GM03348 (cell line): ENCODE results near the gene IL4I1.
A peak's percentile ranks its signal among the peaks of the same experiment; 100 is the strongest.

Source experiments
- DNase-seq: peaks from one replicate; pipeline ENCODE4 v3.0.0; 2012; ENCODE audit warnings: low spot score

The IL4I1 gene

DNA sequence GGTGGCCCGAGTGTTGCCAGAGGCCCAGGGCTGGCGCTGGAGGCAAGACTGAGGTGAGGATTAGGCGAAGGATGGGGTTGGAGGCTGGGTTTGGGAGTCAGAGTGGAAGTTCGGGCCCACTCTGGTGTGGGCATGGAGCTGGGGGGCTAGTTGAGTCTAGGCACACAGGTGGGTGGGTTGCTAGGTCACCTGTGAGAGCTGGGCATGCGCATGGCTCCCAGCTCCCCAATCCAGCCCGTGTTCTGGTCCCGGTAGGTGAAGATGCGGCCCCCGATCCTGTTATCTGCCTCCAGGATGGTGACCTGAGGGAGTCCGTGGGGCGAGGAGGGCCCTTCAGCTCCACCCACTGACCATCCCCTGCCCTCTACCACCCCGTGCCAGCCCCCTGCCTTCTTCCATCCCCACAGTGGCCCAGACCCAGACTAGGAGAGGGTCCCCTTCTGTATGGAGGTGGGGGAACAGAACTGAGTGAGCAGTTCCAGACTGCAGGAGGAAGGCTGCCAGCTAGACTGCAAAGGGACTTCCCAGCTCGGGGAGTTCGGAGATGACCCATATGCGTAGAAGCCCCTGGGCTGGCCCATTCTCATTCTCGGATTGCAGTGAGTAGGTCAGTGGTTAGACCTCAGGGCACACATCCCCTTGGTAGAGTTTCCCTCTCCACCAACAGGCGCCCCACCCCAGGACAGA, 1.7 kb downstream of the IL4I1 start:
- no peak for DNase-seq

DNA sequence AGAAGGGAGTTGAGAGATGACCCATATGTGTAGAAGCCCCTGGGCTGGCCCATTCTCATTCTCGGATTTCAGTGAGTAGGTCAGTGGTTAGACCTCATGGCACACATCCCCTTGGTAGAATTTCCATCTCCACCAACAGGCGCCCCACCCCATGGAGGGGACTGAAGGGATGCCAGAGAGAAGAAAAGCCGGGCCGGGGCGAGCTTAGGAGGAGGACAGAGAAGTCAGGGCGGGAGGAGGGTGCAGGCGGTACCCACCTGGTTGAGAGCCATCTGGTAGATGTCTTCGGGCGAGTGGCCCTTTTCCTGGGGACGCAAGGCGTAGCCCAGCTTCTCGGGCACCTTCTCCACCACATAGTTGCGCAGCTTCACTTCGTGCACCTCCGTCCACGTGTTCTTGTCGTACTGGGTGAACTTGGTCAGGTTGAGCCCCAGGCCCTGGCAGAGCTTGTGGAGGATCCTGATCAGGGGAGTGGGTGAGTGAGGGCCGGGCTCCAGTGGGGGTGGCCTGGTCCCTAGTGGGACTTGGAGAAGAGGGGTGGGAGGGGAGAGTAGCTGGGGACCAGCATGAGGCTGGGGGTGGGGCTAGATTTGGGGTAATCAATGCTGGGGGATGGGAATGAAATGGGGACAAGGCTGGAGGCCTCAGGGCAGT, 2.5 kb downstream of the IL4I1 start:
- DNase-seq = no peak

- DNase-seq = no peak
Measured at GRCh38 chr19:49892716-49893115, 4.0 kb downstream of the IL4I1 start.

DNA sequence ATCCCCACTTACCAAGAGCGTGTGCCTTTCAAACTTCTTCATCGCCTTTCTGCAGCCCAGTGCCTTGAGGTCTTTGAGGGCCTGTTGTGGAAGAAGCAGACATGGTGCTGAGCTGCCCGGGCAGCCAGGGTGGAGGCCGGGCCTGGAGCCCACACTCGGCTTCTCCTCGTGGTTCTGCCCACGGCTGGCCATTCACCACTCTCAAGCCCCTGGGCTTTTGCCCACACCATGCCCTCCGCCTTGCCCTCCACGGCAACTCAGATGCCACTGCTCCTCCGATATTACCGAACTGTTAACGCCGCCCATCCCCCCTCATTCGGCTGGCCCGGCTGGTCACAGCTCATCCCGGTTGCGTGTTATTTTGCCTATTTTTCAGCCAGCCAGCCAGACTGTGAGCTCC, 5.3 kb downstream of the IL4I1 start:
- DNase-seq = no peak

DNA sequence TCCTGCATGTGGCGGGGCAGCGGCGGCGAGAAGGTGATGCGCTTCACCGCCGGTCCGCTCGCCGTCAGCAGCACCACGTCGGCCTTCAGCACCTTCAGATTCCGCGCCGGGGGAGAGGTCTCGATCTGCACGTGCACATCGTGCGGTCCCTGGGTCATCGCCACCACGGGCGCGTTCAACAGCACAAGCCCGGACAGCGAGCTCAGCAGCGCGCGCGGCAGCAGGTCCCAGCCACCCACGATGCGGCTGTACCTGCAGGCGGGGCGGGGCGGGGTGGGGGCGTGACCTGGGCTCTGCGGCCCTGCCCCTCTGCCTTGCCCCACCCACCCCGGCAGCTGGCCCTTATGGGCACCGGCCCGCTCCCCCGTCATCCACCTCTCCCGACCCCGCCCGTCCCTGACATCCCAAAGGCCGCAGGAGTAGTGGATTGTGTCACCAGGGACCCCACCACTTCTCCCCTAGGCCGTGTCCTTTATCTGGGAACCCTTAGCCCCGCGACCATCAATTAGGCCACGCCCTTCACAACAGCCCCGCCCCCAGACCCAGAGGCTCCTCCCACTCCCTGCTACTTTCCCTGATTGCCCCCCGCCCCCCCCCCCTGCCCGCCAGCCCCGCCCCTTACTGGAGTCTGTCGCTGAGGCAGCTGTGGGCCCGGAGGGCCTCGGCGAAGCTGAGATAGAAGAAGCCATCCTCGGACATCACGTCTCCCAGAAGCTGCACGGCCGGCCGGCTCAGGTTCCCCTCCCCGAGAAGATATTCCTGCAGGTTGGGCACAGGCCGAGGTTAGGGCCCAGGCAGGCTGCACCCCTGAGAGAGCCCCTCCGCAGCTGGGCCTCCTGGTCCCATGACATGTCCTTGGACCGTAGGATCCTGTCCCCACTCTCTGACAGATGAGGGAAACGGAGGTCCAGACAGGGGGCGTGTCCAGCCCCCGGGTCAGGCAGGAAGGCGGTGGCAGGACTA, 6.1 kb downstream of the IL4I1 start:
- DNase-seq = no peak

- peak; percentile 75 for DNase-seq
Measured at GRCh38 chr19:49889687-49890348, 6.9 kb downstream of the IL4I1 start.

DNA sequence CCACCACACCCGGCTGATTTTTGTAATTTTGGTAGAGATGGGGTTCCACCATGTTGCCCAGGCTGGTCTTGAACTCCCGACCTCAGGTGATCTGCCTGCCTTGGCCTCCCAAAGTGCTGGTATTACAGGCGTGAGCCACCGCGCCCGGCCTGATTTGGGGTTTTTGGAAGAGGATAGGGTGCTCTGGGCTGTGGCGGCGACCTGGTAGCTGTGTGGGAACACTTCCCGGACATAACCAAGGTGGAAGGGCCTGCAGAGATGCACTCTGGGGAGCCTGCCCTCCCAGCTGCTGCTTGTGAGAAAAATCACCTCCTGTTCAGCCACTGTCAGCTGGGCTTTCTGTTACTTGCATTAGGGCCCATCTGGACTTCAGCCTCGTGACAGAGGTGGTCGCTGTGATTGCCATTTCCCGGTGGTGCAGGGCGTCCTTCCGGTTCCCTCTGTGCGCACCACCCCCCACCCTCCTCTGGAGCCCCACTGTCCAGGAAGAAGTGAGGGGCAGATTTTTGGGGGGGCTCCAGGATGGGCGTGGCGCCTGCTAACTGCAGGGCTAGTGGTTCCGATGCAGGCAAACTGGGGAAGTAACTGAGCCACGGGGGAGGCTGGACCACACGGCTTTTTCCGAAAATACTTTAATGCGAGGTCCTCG, 7.5 kb downstream of the IL4I1 start:
- DNase-seq = no peak

- no peak for DNase-seq
Measured at GRCh38 chr19:49888510-49888824, 8.2 kb downstream of the IL4I1 start.

DNA sequence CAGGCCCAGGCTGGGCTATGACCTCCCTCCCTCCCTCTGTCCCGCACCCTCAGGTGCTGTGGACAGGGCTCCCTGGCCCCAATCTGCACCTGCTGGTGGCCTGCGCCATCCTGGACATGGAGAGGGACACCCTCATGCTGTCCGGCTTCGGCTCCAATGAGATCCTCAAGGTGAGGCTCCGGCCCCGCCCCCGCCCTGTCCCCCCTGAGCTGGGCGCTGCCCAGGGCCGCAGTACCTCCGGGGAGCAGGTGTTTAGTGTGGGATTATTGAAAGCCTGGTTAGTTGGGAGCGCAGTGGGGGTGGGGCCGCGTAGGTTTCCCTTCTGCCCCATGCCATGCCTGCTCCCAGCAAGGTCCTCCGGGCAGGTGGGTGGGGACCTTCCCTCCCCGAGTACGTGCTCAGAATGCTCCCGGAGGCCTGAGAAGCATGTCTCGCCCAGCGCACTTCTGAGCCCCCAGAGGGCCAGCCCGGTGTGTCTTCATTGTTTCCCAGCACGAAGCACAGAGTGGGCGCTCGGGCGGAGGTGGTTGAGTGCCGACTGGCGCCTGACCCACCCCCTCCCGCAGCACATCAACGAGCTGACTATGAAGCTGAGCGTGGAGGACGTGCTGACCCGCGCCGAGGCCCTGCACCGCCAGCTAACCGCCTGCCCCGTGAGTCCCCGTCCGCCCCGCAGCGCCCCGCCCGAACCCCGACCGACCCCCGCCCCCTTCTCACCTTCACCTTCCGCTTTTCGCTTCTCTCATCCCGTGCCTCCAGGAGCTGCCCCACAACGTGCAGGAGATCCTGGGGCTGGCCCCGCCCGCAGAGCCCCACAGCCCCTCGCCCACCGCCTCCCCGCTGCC, 8.8 kb downstream of the IL4I1 start:
- no peak for DNase-seq

GRCh38 chr19:49887037-49887664, 9.5 kb downstream of the IL4I1 start:
- DNase-seq = no peak

DNA sequence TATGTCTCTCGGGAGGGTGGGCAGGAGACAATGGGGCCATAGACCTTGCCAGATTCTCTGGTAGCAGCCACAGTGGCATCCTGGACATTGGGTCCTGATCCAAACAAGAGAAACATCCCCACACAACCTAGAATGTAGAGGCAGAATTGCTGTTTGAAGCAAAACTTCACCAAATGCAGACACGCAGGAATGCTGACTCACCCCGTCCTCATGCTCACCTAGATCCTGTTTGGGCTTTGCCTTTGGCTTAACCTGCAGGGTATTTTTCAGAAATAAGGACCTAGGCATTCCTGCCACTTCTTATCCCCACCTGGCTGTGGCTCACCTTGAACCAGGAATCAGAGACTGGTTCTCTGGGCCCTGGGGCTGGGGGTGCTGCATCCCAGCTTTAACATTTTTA, 11.9 kb downstream of the IL4I1 start:
- DNase-seq = no peak

- DNase-seq = no peak
Measured at GRCh38 chr19:49884109-49884508, 12.6 kb downstream of the IL4I1 start.

DNA sequence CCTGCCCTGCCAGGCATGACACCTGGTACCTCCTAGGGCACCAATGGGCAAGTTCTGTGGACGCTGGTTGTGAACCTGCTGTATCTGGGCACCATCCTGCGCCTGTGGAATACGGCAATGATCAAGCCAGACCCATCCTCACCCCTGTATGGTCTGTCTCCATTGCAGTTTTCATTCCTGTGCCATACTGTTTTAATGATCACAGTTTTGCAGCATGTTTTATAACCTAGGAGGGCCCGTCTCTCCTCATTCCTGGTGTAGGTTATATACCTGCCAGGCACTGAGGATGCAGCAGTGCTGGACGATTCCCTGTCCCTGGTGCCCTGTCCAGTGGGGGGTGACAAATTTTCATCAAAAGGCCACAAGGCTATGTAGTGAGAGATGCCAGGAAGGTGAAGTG, 13.6 kb downstream of the IL4I1 start:
- no peak for DNase-seq

DNA sequence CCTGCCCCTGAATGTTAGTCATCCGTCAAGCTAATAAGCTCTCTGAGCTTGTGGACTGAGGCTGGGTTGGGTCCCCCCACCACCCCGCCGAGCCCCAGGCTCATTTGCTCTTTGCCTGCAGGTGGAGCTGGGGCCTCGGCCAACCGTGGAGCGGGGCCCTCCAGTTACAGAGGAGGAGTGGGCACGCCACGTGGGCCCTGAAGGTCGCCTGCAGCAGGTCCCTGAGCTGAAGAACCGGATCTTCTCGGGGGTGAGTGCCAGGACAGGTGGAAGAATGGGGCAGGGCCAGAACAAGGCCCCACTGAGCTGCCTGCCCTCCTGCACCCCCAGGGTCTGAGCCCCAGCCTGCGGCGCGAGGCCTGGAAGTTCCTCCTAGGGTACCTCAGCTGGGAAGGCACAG, 14.0 kb downstream of the IL4I1 start:
- no peak for DNase-seq

- DNase-seq = no peak
Measured at GRCh38 chr19:49881672-49882394, 14.9 kb downstream of the IL4I1 start.

DNA sequence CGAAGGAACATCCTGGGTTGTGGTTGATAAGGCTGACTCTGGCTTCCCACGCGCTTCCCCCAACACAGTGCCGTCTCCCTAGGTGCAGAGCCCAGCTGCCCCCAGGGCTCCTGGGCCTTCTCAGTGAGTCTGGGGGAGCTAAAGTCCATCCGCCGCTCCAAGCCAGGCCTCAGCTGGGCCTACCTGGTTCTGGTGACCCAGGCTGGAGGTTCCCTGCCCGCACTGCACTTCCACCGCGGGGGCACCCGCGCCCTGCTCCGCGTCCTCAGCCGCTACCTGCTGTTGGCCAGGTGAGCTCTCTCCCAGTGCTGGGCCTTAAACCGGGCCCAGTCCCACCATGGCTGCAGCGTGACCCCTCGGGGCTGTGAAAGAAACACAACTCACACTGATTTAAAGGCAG, 15.5 kb downstream of the IL4I1 start:
- no peak for DNase-seq

DNA sequence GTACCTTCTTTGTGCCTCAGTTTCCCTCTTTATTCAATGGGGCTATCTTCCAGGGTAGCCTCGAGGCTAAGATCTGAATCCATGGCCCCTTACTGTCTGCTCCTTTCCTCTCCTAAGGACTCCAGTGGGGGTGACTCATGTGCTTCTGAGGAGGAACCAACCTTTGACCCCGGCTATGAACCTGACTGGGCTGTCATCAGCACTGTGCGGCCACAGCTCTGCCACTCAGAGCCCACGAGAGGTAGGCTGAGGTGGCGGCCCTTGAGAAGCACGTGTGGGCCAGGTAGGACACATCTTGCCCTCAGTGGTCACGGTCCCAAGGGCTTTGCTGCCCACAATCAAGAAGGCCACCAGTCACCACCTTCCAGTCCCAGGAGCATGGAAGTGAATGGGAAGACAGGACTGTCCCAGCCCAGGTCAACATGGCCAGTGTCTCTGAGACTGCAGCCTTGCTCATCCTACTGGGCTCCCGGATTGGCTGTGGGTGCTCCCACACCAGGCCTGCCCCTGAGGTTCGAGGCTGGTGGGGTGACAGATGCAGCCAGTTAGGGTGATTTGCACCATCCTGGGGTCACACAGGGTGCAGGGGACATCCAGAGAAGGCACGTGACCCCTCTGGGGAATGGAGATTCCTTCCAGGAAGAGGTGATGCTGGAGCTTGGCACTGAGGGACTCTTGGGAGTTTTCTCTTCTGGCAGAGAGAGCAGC, 16.4 kb downstream of the IL4I1 start:
- DNase-seq = no peak

DNA sequence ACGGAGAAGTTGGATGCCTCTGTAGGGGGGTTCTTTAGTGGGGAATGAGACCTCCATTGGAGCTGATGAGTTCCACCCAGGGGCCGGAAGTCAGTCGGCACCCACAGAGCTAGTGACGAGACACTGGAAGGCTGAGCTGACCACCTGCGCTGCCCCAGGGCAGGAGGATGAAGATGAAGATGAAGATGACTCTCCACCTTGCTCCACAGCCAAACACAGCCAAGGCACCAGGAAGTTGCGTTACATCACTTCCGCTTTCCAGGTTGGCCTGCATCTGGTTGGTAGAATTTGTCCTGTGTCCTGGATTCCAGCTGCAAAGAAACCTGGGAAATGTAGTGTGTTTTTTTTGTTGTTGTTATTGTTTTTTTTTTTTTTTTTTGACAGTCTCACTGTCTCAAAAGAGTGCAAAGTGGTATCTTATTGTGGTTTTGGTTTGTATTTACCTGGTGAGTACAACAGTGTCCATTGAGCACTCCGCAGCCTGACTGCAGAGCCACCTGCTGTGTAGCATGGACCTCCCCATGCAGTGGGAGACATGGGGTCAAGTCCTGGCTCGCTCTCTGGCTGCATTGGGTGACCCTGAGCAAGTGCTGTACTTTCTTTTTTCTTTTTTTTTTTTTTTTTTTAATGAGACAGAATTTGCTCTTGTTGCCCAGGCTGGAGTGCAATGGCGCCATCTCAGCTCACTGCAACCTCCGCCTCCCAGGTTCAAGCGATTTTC, 17.3 kb downstream of the IL4I1 start:
- DNase-seq = no peak

DNA sequence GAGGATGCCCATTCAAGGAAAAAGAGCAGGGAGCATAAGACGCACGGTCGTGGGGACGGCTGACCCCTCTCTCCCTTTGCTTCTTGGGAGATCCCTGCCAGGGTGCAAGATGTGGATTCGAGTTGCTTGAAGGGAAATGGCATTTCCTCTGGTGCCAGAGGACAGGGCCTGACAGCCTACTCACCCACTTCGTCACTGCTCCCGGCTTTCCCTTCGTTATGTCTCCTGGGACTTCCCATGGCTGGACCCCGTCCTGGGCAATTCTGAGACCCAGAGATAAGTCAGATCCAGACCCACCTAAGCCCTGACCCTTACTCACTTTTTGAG, 18.0 kb downstream of the IL4I1 start:
- no peak for DNase-seq
